Neuron (in vitro differentiated cells): Measurements from ENCODE around the gene XPC.

Source experiments
- H2AFZ ChIP-seq: one replicate; pipeline ENCODE4 v1.6.1; 2013; ENCODE audit warnings: low read depth, mild to moderate bottlenecking, inconsistent platforms, low read length, moderate library complexity
- H3K27me3 ChIP-seq: one replicate; pipeline ENCODE4 v1.6.1; 2013; ENCODE audit warnings: low read length; ENCODE audit not compliant: insufficient read depth
- H3K36me3 ChIP-seq: one replicate; pipeline ENCODE4 v1.6.1; 2013; ENCODE audit warnings: low read length; ENCODE audit not compliant: insufficient read depth
- H3K4me1 ChIP-seq: one replicate; pipeline ENCODE4 v1.6.1; 2013; ENCODE audit warnings: low read length; ENCODE audit not compliant: insufficient read depth
- H3K4me3 ChIP-seq: 2 replicates; pipeline ENCODE4 v1.5.1; 2013; ENCODE audit warnings: mild to moderate bottlenecking, low read length, moderate library complexity
- H3K9me3 ChIP-seq: one replicate; pipeline ENCODE4 v1.6.1; 2013; ENCODE audit warnings: low read length

XPC gene

DNA sequence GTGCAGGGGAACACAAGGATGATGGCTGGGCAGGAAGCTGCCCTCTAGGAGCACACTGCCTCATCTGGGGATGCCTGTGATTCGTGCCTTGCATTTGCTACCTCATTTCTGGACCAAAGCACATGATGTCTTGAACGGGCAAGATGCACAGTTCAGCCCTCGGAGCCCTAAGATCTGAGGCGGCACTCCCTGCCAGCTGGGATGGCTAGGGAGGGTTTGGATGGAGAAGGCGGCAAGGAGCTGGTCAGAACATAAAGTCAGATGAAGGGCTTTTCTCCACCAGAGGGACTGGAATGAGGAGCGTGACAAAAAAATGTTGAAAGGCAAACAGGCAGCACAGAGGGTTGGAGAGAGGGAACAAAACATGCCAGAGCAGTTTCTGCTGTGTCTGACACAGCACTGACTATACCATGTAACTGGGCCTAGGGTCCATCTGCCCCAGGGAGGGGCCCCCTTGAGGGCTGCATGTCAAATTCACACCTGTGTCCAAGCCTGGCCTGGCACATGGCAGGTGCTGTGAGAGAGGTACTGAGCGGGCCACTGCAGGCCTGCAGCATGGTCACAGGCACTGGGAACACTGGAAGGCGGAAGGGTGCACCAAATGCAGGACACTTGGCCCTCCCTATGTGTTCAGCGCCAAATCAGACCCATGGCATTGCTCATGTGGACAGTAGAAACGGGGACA, 31.9 kb downstream of the XPC start:
- H3K9me3 ChIP-seq: no peaks in the 10 kb centered on the region
- H3K27me3 ChIP-seq: no peaks in the 10 kb centered on the region
- H2AFZ ChIP-seq: no peak overlapping the region
- peaks cover 18% of the 10 kb centered on the region for H3K4me1 ChIP-seq
- peaks cover 61% of the 10 kb centered on the region for H3K36me3 ChIP-seq
- H3K4me3 ChIP-seq: no peak overlapping the region

DNA sequence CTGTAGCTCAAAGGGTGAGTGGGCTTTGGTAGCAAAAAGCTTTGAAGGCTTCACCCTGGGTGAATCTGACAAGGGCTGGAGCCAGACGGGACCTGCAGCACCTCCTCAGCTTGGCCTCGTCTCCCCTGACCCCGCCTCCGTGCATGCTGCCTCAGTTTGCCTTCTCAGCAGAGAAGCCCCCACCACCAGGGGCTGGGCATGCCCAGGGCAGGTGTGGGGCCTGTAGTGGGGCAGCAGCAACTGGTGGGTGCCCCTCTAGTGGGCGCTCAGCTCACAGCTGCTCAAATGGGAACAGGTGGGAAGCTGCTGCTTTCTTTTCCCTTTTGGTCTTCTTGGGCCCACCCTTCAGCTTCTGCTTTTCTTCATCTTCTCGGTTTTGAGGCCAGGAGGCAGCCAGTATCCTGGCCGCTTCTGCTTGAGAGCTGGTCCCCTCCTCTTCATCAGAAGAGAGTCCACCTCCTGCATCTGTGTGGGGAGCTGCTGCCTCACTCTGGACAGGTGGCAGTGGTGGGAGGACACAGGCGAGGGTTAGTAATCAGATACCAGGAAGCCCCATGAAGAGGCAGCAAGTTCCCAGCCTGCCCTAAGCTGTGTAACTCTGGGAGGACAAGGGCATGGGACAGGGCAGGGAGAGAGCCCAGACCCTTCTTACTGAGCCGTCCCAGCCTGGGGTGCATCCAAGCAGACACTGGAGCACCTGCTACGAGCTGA, 32.6 kb downstream of the XPC start:
- H3K36me3 ChIP-seq: peaks cover 61% of the 10 kb centered on the region
- H2AFZ ChIP-seq: no peak overlapping the region
- H3K4me3 ChIP-seq: no peak overlapping the region
- no peaks in the 10 kb centered on the region for H3K27me3 ChIP-seq
- no peaks in the 10 kb centered on the region for H3K9me3 ChIP-seq
- peaks cover 18% of the 10 kb centered on the region for H3K4me1 ChIP-seq

DNA sequence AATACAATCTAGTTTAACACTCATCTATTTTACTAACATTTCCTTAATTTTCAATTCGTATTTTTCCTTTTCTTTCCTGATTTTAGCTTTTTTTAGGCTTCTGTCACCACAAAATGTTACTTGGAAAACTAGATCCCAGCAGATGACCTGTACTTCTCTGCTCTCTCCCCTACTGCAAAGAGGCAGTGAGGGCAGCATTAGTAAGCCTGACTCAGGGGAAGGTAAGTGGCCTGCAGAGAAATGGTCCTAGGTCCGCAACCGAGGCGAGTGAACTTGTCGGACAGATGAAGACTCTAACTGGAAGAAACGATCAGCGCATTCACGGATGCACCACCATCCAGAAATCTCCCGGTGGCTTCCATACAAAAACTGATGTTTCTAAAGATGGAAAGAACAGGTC, 33.2 kb downstream of the XPC start:
- no peaks in the 10 kb centered on the region for H3K27me3 ChIP-seq
- H3K9me3 ChIP-seq: no peaks in the 10 kb centered on the region
- peaks cover 56% of the 10 kb centered on the region for H3K36me3 ChIP-seq
- H3K4me3 ChIP-seq: no peak overlapping the region
- no peak overlapping the region for H2AFZ ChIP-seq
- H3K4me1 ChIP-seq: peaks cover 18% of the 10 kb centered on the region

DNA sequence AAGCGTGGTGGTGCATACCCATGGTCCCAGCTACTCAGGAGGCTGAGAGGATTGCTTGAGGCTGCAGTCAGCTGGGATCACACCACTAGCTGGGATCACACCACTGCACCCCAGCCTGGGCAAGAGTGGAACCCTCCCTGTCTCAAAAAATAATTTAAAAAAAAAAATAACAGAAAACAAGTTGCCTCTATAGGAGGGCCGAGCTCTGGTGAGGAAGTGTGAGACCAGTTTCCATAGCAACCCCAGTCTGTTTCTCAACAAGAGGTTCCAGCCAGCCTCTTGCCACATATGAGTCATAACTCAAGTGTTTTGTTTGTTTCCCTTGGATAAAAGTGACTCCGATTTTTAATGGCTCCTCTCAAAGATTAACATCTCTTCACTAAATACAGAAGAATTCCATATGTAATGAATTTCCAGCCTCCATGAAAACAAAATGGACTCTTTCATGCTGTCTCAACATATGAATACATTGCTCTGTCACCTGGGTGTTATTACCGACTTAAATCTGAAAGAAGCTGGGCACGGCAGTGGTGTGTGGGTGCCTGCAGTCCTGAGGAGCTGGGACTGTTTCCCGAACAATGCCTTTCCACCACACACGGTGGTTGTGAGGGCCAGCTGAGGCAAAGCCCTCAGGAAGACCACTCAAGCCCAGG, 33.9 kb downstream of the XPC start:
- Histone ChIP-seq H3K27me3 (no peaks in the 10 kb centered on the region), H3K9me3 (no peaks in the 10 kb centered on the region), H3K36me3 (peaks cover 56% of the 10 kb centered on the region), H3K4me3 (no peak overlapping the region), H2AFZ (no peak overlapping the region), H3K4me1 (peaks cover 18% of the 10 kb centered on the region)

DNA sequence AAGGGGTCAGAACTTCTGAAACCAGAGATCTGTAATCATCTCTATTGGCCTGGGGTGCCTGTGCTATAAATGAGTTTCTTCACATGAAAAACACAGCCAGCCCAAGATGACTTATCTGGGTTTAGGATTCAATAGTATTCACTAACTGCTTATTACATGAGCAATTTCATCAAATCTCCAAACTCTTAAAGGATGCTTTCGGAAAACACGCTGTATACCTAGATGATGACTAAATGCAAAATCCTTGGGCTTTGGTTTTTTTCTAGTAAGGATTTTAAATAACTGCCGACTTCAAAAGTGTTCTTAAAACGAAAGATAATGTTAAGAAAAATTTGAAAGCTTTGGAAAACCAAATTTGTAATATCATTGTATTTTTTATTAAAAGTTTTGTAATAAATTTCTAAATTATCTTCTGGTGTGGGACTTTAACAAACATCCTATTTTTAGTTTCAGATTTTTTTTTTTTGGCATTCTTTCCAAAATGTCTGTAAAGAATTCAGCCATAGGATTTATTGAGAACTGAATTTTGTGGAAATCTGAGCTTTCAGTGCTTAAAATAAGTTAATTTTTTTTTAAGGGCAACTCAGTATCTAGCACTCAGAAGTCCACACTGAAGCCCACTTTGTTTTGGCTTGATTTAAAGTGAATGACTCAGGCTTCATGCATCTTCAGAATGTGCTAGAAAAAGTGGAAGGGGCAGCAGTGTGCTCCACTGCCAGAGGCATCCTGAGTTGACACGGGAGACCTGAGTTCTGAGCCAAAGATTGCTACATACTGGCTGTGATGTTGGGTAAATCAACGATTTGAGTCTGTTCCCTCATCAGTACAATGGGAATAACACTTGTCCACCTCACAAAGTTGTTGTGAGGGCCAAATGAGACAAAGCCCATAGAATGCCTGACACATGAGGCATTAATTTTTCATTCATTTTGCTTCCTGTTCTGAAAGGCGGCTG, 34.9 kb downstream of the XPC start:
- Histone ChIP-seq H3K9me3 (no peaks in the 10 kb centered on the region), H3K27me3 (no peaks in the 10 kb centered on the region), H3K36me3 (peaks cover 60% of the 10 kb centered on the region), H3K4me1 (peaks cover 18% of the 10 kb centered on the region), H3K4me3 (no peak overlapping the region), H2AFZ (no peak overlapping the region)

DNA sequence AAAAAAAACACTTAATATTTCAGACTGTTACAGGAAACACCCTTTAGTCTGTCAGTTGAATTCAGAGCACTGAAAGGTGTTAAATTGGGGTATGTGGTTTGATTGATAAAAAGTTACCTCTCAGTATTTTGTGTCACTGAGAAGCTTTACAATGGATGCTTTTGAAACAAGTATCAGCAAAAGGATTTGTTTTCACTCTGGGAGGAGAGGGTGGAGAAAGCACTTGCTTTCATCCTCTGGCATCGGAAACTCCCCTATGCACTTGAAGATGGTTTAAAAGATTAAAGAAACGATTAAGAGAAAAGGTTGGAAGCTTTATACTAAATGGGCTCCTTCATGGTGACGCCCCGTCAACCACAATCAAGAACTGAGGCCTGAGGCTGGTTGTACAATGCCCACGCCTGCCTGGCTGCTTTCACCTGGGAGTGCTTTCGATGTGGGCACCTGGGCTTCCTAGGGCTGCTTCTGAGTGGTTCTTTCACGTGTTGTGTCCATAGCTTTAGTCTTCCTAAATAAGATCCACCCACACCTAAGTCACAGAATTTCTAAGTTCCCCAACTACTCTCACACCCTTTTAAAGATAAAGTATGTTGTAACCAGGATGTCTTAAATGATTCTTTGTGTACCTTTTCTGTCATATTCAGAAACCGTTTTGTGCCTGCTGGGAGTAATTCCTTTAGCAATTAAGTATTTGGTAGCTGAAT, 35.7 kb downstream of the XPC start:
- Histone ChIP-seq H3K4me1 (peaks cover 18% of the 10 kb centered on the region), H3K9me3 (no peaks in the 10 kb centered on the region), H3K27me3 (no peaks in the 10 kb centered on the region), H2AFZ (no peak overlapping the region), H3K4me3 (no peak overlapping the region), H3K36me3 (peaks cover 54% of the 10 kb centered on the region)

DNA sequence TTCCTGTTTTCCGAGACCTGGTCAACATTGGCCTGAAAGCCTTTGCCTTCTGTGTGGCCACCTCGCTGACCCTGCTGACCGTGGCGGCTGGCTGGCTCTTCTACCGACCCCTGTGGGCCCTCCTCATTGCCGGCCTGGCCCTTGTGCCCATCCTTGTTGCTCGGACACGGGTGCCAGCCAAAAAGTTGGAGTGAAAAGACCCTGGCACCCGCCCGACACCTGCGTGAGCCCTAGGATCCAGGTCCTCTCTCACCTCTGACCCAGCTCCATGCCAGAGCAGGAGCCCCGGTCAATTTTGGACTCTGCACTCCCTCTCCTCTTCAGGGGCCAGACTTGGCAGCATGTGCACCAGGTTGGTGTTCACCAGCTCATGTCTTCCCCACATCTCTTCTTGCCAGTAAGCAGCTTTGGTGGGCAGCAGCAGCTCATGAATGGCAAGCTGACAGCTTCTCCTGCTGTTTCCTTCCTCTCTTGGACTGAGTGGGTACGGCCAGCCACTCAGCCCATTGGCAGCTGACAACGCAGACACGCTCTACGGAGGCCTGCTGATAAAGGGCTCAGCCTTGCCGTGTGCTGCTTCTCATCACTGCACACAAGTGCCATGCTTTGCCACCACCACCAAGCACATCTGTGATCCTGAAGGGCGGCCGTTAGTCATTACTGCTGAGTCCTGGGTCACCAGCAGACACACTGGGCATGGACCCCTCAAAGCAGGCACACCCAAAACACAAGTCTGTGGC, 36.6 kb downstream of the XPC start:
- H3K4me1 ChIP-seq: peaks cover 18% of the 10 kb centered on the region

DNA sequence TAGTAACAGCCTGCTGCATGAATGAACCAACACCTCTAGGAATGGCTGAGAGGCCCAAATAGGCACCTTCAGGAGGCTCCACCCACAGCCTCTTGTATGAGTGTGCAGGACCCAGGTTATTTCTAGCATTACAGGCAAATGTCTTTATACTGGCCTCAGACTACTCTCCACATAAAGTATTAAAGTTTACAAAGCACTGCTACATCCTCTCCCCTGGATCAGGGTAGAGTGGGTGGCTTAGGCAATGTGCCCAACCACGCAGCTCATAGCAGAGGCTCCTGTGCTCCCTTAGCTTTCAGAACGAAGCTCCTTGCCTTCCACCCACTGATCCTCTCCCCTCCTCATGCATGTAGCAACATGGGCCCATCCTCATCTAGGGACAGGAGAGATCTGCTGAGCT, 37.3 kb downstream of the XPC start:
- peaks cover 18% of the 10 kb centered on the region for H3K4me1 ChIP-seq
- no peaks in the 10 kb centered on the region for H3K9me3 ChIP-seq
- no peaks in the 10 kb centered on the region for H3K27me3 ChIP-seq
- no peak overlapping the region for H2AFZ ChIP-seq
- H3K36me3 ChIP-seq: peaks cover 53% of the 10 kb centered on the region
- H3K4me3 ChIP-seq: no peak overlapping the region

More for the DNA sequence above, 36.6 kb downstream of the XPC start:
- H3K4me3 ChIP-seq: no peak overlapping the region
- H2AFZ ChIP-seq: no peak overlapping the region
- no peaks in the 10 kb centered on the region for H3K27me3 ChIP-seq
- H3K36me3 ChIP-seq: peaks cover 55% of the 10 kb centered on the region
- no peaks in the 10 kb centered on the region for H3K9me3 ChIP-seq

DNA sequence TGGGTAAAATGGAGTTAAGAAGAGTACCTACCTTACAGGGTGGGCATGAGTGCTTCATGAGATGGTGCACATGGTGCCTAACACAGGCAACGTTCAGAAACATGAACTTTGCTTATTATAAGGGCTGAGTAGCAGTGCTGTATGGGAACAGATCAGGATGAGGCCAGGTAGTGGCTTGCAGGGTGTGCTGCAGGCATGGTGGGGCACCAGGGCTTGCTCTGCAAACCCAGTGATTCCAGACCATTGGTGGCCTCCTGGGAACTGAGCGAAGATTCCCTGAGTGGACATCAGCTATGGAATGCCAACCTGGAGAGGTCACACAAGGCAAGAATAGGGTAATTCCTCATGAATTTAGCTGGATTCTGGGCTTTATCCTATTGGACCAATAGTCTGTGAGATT, 37.7 kb downstream of the XPC start:
- Histone ChIP-seq H3K36me3 (peaks cover 53% of the 10 kb centered on the region), H3K4me3 (no peak overlapping the region), H3K27me3 (no peaks in the 10 kb centered on the region), H2AFZ (no peak overlapping the region), H3K4me1 (peaks cover 18% of the 10 kb centered on the region), H3K9me3 (no peaks in the 10 kb centered on the region)

DNA sequence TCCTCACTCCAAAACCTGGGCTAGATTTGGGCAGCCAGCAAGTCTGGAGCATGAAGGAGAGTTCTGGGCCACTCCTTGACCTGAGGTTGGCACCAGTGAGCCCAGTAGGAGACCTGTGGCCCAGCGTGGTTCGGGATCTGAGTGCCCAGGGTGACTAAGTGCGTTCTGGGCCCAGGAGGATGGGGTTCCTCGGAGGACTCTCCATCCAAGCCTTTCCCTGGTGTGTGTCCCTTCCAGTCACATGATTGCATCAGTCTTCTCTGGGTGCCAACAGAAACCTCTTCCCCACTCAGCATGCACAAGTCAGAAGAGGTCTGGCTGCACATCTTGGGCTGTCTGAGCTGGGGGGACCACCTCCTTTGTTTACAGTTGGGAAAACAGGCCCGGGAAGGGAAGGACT, 38.6 kb downstream of the XPC start:
- no peak overlapping the region for H2AFZ ChIP-seq
- peaks cover 11% of the 10 kb centered on the region for H3K4me1 ChIP-seq
- no peak overlapping the region for H3K4me3 ChIP-seq
- no peaks in the 10 kb centered on the region for H3K27me3 ChIP-seq
- H3K9me3 ChIP-seq: no peaks in the 10 kb centered on the region
- H3K36me3 ChIP-seq: peaks cover 56% of the 10 kb centered on the region

DNA sequence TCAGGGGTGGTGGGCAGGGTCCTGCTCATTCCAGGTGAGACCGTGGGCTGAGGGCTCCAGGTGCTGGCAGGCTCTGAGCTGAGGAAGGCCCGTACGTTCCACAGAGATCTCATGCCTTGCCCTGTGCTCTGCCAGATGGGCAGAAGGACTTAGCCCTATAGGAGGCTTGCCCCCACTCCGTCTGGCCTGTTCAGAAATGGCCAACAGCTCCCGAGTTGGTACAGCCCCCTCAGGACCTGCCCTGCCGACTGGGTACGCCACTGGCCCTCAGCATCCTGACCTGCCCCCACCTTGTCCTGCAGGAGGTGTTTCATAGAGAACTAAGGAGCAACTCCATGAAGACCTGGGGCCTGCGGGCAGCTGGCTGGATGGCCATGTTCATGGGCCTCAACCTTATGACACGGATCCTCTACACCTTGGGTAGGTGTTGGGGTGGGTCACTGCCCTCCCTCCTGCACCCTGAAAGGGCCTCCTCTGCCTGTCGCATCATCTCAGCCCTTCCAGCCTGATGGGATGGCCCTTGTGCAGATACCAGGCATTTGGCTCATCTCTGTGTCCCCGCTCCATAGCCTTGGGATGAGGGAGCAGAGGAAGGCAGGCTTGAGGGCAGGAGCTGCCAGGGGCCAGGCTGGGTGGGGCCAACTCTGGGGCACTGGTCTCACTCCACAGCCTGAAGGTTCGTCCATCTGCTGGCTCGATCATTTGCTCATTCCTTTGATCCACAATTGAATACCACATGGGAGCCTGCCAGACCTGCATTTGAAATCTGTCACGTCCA, 39.3 kb downstream of the XPC start:
- no peak overlapping the region for H2AFZ ChIP-seq
- H3K4me1 ChIP-seq: peaks cover 4% of the 10 kb centered on the region
- no peaks in the 10 kb centered on the region for H3K9me3 ChIP-seq
- H3K27me3 ChIP-seq: no peaks in the 10 kb centered on the region
- peaks cover 63% of the 10 kb centered on the region for H3K36me3 ChIP-seq
- no peak overlapping the region for H3K4me3 ChIP-seq
